ENCODE measurements around the gene ATAD3C.
"Not testable (repeated sequence)": the region's sequence is repeated elsewhere in the genome, so short reads cannot be mapped to it uniquely, and the experiment has no call there.

The ATAD3C gene

DNA sequence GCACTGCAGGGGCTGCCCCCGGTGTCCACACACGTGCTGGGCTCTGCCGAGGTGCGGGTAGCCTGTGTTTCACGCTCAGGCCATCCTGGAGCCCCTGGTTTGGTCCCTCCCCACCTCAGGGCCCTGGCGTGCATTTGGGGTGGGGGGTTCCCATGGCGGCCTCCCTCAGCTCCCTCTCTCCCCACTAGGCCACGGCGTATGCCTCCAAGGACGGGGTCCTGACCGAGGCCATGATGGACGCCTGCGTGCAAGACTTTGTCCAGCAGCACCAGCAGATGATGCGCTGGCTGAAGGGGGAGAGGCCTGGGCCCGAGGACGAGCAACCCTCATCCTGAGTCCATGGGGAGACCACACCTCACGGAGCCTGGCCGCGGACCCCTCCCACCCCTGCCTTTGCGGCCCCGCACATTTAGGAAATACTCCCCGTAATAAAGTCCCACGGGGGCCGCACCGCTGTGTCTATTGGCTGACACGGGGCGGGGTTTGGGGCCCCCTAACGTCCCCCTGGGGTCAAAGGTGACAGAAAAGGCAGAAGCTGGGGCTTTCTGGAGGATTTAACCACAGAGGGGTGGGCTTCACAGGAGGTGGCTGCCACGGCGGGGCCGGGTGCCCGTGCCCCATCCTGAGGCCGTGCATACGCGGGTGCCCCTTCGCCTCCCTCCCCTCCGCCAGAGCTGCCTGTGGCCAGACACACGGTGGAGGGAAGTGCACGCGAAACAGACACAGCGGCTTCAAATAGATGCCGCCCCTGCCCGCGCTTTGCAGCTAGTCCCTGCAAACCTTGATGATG lies 18.9 kb downstream of the ATAD3C start:
- DNase-seq (ENCODE audit: low read depth, low spot score); H3K27ac ChIP-seq: not testable (repeated sequence)

DNA sequence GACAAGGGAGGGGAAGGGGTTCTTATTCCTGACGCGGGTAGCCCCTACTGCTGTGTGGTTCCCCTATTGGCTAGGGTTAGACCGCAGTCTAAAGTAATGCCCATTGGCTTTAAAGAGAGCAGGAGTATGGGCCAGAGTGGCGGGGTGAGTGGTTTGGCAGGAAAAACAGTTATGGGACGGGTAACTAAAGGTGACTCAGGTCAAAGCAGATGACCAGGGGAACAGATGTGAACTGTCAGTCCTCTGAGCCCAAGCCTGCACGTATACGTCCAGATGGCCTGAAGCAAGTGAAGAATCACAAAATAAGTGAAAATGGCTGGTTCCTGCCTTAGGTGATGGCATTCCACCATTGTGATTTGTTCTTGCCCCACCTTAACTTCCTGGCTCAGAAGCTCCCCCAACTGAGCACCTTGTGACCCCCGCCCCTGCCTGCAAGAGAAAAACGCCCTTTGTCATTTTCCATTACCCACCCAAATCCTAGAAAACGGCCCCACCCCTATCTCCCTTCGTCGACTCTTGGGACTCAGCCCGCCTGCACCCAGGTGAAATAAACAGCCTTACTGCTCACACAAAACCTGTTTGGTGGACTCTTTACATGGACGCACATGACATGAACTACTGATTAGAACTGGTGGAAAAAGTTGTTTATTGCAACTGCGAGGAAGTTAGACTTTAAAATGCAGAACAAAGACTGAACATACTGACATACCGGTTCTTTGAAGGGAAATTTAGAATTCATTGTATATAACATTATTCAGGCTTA lies 21.3 kb downstream of the ATAD3C start:
- no peak for DNase-seq (ENCODE audit: low read depth, low spot score)
- peak overlapping the region; percentile 76 for H3K27ac ChIP-seq

DNA sequence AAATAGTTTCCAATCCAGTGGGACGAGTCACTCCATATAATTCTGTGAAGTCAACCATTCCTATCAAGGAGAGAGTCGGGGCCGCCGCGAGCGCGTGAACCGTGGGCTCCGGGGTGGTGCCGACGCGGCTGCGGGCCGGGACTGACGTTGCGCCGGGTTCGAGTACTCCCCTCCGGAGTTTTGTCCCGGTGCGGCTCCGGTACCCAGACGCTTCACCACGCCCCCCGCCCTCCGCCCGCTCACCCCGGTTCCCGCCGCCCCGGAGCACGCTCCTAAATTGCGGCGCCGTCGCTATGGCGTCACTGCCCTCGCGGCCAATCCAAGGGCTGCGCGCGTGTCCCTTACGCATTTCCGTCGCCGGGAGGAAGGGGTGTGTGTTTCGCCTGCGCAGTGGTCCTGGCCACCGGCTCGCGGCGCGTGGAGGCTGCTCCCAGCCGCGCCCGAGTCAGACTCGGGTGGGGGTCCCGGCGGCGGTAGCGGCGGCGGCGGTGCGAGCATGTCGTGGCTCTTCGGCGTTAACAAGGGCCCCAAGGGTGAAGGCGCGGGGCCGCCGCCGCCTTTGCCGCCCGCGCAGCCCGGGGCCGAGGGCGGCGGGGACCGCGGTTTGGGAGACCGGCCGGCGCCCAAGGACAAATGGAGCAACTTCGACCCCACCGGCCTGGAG lies 22.0 kb downstream of the ATAD3C start, which contains the start of gene ATAD3B:
Gene ATAD3B (plus strand): TSS at position 377 of the 664 bp plus-strand sequence. CDS start 120 bp downstream, at position 497.
- H3K27ac ChIP-seq: peak within 1 kb of the TSS; percentile 76
- DNase-seq (ENCODE audit: low read depth, low spot score): no peak

DNA sequence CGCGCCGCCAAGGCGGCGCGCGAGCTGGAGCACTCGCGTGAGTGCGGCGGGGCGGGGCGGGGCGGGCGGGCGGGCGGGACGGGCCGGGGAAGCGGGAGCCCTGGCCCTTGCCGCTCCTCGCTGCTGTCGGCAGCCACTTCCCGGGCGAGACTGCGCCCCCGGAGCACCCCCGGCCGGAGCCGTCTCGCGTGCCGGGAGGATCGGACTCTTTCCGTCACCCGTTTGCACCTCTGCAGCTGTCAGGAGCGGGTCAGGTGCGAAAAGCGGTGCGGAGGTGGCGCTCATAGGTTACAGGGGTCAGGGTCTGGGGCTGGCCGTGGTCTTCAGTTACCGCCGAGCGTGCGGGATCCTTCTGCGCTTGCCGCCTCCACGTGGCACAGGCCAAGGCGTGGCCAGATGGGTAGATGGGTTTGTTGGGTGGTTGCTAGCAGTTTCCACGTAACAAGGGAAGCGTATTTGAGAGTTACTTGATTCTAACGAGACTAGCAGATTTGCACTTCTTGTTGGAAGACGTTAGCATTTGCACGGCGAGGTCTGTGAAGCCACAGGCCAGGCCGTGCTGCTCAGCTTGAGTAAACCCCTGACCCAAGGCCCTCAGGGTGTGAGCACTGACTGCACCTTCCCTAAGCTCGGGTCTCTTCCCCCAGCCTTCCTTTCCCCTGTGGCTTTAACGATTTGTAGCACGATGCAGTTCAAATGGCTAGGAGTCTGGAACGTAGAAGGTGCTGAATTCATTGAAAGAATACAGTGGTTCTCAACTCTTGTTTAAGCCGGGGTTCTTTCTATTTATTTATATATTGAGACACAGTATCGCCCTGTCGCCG lies 22.8 kb downstream of the ATAD3C start:
- peak overlapping the region; percentile 76 for H3K27ac ChIP-seq
- not testable (repeated sequence) for DNase-seq (ENCODE audit: low read depth, low spot score)

DNA sequence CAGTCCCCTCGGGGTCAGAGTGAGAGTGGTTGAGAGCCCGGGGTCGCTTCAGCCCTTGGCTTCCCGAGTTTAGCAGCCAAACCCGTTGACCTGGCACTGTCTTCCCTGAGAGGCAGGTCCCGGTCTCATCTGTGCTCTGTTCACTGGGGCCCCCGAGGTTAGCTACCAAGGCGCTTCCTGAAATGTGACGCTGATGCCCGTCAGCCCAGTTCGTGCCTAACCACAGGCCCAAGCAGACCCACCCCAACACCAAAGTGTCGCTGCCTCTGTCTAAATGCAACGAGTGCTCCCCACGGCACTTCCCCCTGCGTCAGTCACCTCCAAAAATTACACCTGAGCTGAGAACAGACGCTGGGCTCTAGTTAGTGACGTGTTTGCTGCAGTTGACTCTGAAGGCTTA lies 26.5 kb downstream of the ATAD3C start:
- H3K27ac ChIP-seq; DNase-seq (ENCODE audit: low read depth, low spot score): not testable (repeated sequence)

DNA sequence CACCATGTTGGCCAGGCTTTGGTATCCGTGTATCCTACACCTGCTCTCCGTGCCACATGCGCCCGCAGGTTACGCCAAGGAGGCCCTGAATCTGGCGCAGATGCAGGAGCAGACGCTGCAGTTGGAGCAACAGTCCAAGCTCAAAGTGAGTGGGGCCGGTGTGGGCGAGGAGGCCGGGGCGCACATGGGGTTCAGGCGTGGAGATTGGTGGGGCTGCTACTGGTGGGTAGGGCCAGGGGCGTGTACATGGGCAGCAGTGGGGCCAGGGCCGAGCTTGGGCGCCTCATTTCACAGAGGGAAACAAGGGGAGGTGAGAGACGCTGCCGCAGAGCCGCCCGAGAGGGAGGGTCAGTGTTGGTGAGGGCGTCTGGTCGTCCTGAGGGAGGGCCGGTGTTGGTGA lies 27.7 kb downstream of the ATAD3C start:
- no peak for DNase-seq (ENCODE audit: low read depth, low spot score)
- no peak overlapping the region for H3K27ac ChIP-seq

DNA sequence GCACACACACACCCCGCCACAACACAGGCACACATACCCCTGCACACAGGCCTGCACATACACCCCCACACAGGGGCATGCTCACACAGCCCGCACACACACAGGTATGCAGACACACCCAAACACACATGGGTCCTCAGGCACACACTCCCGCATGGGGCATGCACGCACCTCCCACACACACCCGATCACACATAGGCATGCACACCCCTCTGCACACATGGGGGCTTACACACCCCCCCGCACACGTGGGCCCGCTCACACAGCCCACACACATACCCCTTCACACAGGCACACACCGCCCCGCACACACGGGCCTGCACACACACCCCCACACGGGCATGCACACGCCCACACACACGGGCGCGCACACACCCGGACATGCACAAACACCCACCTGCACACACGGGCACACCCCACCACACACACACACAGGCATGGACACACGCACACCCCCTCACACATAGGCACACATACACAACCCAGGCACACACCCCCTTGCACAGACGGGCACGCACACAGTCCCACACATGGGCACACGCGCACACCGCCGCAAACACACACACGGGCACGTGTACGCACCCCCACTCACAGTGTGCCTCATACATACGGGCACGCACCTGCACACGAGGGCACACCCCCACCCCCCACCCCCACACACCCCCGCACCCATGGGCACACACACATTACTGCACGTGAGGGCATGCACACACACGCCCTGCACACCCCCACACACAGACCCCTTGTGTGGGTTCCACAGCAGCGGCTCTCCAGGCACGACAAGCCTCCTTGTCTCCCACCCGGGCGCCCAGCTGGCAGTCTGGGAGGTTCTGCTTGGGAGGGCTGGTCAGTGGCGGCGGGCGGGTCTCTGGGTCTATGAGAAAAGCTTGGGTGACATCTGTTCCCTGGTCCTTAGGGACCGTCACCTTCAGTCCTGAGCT lies 30.3 kb downstream of the ATAD3C start:
- DNase-seq (ENCODE audit: low read depth, low spot score): no peak
- H3K27ac ChIP-seq: no peak overlapping the region

DNA sequence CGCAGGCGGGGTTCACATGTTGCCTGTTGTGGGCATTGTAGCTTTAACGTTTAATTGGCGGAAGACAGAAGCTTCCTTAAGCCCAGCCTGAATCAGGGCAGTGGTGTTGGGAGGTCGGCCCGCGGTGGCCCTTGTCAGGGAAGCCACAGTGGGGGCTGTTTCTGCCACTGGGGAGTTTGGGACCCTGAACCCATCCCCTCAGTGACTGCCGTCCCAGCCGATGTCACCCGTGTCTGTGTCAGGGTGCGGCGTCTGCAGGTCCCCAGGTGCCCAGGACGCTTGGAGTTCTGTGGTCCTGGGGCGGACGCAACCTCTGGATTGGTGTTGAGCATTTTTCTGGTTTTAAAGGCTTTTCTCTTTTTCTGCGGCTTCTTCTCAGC lies 31.0 kb downstream of the ATAD3C start:
- not testable (repeated sequence) for DNase-seq (ENCODE audit: low read depth, low spot score); H3K27ac ChIP-seq

DNA sequence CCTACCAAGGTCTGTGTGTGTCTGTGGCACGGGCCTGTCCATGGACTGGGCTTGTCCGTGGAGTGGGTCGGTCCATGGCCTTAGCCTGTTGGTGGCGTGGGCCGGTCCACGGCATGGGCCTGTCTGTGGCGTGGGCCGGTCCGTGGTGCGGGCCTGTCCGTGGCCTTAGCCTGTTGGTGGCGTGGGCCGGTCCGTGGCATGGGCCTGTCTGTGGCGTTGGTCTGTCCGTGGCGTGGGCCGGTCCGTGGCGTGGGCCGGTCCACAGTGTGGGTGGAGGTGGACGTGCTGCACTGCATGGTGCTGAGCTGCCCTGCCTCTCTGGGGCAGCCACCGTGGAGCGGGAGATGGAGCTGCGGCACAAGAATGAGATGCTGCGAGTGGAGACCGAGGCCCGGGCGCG lies 32.3 kb downstream of the ATAD3C start:
- H3K27ac ChIP-seq; DNase-seq (ENCODE audit: low read depth, low spot score): not testable (repeated sequence)

DNA sequence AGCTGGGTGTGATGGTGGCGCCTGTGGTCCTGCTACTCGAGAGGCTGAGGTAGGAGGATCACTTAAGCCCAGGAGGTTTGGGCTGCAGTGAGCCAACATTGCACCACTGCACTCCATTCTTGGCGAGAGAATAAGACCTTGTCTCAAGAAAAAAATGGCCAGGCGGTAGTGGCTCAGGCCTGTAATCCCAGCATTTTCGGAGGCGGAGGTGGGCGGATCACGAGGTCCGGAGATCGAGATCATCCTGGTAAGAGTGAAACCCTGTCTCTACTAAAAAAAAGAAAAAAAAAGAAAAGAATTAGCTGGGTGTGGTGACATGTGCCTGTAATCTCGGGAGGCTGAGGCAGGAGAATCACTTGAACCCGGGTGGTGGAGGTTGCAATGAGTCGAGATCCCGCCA lies 33.4 kb downstream of the ATAD3C start:
- no peak overlapping the region for H3K27ac ChIP-seq
- no peak for DNase-seq (ENCODE audit: low read depth, low spot score)

DNA sequence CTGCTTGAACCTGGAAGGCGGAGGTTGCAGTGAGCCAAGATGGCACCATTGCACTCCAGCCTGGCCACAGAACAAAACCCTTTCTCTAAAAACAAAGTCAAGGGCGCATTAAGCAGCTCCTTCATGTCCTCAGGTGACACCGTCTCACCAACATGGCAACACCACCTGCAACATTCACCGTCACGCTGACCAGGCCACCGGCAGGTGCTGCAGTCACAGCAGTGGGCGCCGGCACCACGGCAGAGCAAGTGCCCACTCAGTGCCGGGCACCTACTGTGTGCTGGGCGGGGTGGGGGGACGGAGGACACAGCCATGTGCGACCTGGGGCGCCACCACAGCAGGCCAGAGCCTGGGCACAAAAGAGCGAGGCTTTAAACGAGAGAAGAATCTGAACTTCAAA lies 34.2 kb downstream of the ATAD3C start:
- H3K27ac ChIP-seq: no peak overlapping the region
- no peak for DNase-seq (ENCODE audit: low read depth, low spot score)

DNA sequence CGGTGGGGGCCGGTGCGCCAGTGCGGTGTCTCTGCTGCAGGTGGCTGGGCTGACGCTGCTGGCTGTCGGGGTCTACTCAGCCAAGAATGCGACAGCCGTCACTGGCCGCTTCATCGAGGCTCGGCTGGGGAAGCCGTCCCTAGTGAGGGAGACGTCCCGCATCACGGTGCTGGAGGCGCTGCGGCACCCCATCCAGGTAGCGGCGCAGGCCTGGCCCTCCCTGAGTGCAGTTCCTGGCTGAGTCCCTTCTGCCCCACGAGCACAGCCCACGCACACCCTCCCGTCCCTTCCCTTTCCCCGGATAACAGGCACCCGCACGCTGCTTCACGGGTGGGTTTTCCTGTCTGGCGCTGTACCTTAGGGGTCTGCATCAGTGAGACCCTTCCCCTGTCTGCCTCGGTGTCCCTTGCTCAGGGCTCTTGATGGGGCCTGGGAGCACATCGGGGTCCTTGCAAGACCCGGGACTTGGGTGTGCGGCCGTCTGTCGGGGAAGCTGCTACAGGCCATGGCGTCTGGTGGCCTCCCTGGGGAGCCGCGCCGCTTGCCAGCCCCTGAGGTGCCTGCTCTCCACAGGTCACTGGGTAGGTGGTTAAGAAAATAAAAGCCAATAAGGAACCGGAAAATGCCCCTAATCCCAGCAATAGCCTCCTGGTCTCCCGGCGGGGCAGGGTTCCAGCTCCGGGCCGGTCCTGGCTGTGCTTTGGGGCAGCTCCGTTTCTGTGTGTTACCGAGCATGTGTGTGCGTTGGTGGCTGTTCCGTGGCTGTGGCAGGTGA lies 35.7 kb downstream of the ATAD3C start:
- not testable (repeated sequence) for DNase-seq (ENCODE audit: low read depth, low spot score)

DNA sequence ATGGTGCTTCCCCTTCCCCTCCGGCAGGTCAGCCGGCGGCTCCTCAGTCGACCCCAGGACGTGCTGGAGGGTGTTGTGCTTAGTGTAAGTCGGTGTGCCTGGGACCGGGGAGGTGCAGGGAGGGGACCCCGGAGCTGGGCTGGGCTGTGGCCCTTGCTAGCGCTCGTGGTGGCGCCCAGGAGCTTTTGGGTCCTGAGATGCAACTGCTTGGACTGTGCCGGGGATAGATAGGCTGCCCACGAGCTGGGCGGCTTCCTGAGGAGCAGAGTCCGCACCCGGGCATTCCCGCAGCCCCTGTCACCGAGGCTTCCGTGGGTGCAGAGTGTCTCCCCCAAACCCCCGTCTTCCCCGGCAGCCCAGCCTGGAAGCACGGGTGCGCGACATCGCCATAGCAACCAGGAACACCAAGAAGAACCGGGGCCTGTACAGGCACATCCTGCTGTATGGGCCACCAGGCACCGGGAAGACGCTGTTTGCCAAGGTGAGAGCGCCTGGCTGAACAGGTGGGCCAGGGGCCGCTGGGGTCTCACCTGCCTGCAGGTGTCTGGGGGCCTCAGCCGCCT lies 36.3 kb downstream of the ATAD3C start:
- DNase-seq (ENCODE audit: low read depth, low spot score); H3K27ac ChIP-seq: not testable (repeated sequence)

More for the DNA sequence above, 35.7 kb downstream of the ATAD3C start:
- not testable (repeated sequence) for H3K27ac ChIP-seq

DNA sequence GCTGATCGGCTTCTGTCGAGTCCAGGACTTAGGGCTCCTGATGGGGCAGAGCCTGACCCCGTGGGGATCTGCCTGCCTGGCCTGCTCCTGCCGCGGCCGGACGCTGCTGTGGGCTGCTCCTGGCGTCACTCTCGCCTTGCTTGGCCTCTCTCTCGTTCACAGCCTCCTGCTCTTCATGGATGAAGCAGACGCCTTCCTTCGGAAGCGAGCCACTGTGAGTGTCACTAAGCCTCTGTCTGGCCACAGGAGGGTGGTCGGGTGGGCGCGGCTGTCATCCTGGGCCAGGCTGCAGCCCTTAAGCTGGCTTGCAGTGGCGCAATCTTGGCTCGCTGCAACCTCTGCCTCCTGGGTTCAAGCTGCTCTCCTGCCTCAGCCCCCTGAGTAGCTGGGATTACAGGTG lies 38.2 kb downstream of the ATAD3C start:
- no peak for DNase-seq (ENCODE audit: low read depth, low spot score)
- H3K27ac ChIP-seq: no peak overlapping the region

DNA sequence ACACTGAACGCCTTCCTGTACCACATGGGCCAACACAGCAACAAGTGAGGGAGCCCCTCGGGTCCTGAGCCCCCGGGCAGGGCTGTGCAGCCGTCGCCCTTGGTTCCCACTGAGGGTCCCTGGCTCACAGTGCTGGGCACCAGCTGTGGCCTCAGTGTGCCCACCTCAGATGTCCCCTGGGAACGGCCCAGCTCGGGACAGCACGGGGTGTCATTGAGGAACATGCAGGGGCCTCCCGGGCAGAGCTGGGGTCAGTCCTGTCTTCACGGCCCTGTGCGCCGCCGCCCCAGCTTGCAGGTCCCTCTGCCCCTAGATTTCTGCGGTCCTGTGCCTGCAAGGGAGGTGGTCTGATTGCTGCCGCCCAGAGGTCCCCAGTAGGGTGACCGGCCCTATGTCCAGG lies 39.7 kb downstream of the ATAD3C start:
- no peak for DNase-seq (ENCODE audit: low read depth, low spot score)
- H3K27ac ChIP-seq: no peak overlapping the region

DNA sequence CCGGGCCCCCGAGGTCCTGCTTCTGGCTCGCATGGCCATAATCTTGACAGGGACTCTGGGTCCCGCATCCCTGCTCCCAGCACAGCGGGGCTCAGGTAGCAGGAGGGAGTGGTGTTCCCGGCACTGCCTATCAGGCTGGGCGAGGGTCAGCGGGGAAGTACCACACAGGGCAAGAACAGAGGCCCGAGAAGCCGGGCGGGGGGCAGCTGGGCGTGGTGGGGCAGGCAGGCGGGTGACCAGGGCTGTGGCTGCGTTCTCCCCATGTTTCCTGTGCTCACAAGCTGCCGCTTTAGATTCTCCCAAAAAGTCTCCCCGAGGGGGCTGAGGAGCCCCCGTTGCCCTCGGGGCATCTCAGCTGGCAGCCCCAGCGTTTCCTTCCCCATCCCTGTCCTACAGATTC lies 40.4 kb downstream of the ATAD3C start:
- no peak for DNase-seq (ENCODE audit: low read depth, low spot score)
- no peak overlapping the region for H3K27ac ChIP-seq

DNA sequence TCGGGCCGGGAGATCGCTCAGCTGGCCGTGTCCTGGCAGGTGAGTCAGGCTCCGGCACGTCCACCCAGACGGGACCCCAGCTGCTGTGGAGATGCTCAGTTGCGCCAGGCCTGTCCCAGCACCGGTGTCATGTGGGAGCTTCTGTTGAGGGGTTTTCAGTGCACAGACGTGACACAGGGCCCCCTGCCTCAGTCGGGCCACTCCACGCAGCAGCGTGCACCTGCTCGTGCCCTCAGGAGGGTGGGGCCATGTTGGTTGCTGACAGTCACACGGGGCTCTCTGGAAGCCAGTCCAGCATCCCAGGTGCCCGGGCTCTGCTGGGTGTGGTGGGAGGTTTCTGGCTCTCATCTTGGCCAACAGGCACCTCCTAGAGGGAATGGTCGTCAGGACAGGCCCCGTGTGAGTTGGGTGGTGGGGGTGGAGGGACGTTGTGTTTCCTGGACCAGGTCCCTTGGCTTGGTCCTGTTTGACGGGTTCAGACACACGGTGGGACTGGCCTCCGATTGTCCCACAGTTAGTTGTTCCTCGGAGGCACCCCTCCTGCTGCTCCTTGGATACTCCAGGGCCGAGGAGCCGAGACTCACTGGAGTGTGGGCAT lies 41.2 kb downstream of the ATAD3C start:
- H3K27ac ChIP-seq: no peak overlapping the region

DNA sequence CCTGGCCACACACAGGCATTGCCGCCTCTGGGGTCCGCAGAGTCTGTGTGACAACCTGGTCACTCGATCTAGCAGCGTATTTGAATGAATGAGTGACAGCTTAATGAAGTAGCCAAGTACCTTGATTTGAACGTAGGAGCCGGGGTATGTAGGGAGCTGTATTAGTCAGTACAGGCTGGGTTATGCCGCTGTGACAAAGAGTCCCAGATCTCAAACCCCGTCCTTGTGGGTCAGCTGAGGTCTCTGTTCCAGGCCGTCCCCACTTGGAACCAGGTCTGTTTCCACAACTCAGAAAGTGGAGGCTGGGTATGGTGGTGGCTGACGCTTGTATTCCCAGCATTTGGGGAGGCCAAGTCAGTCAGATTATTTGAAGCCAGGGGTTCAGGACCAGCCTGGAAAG lies 42.1 kb downstream of the ATAD3C start:
- DNase-seq (ENCODE audit: low read depth, low spot score): no peak
- no peak overlapping the region for H3K27ac ChIP-seq

More for the DNA sequence above, 41.2 kb downstream of the ATAD3C start:
- DNase-seq (ENCODE audit: low read depth, low spot score): no peak
